HG03457 (cell line): ENCODE data around the gene C20orf144.

Experiments
- ATAC-seq: cut with Tn5 transposase; IDR thresholded peaks from one replicate; pipeline ENCODE4 v1.9.1; 2021; ENCODE audit warnings: moderate number of reproducible peaks; ENCODE audit not compliant: unreplicated experiment

C20orf144 gene

GRCh38 chr20:33664085-33664761, 2.1 kb downstream of the C20orf144 start:
- no peak for ATAC-seq

GRCh38 chr20:33664762-33665144, 2.6 kb downstream of the C20orf144 start:
- ATAC-seq = no peak

GRCh38 chr20:33666293-33667244, 4.4 kb downstream of the C20orf144 start, which contains the start of gene ACTL10:
ACTL10 (plus strand) TSS chr20:33666943; CDS start chr20:33667498, 555 bp downstream.
- ATAC-seq = peak; percentile 47

GRCh38 chr20:33667245-33667675, 5.1 kb downstream of the C20orf144 start:
- no peak for ATAC-seq

GRCh38 chr20:33667676-33668465, 5.7 kb downstream of the C20orf144 start:
- no peak for ATAC-seq

- no peak for ATAC-seq
Observed at GRCh38 chr20:33668466-33669155, 6.5 kb downstream of the C20orf144 start.

- ATAC-seq = no peak
Observed at GRCh38 chr20:33669224-33669623, 7.1 kb downstream of the C20orf144 start.

- no peak for ATAC-seq
Observed at GRCh38 chr20:33669873-33670640, 7.9 kb downstream of the C20orf144 start.

GRCh38 chr20:33670715-33671499, 8.8 kb downstream of the C20orf144 start:
- no peak for ATAC-seq

- no peak for ATAC-seq
Observed at GRCh38 chr20:33671573-33672288, 9.6 kb downstream of the C20orf144 start.

- no peak for ATAC-seq
Observed at GRCh38 chr20:33672426-33673113, 10.4 kb downstream of the C20orf144 start.

- ATAC-seq = no peak
Observed at GRCh38 chr20:33673114-33673409, 10.9 kb downstream of the C20orf144 start.

GRCh38 chr20:33673410-33674293, 11.5 kb downstream of the C20orf144 start:
- ATAC-seq = no peak

GRCh38 chr20:33674294-33675135, 12.4 kb downstream of the C20orf144 start, which contains the start of gene NECAB3:
NECAB3 (minus strand) TSS chr20:33674428; CDS start chr20:33674352, 76 bp downstream.
- ATAC-seq = no peak

GRCh38 chr20:33675136-33675959, 13.2 kb downstream of the C20orf144 start:
- ATAC-seq = no peak
